KMS-11 (cell line): Measurements from ENCODE around the gene CDC27.
"Not testable (repeated sequence)": the region's sequence is repeated elsewhere in the genome, so short reads cannot be mapped to it uniquely, and the experiment has no call there.

Experiments
- H2AFZ ChIP-seq: fragments of 200-600 bp; sonication (generic); 2 replicates; pipeline ENCODE4 v1.6.1; 2016; ENCODE audit warnings: antibody characterized with exemption, mixed run types, low read depth
- H3K27ac ChIP-seq: fragments of 200-600 bp; sonication (generic); 2 replicates; pipeline ENCODE4 v1.6.1; 2016; ENCODE audit warnings: mild to moderate bottlenecking, mixed run types
- H3K27me3 ChIP-seq: fragments of 200-600 bp; sonication (generic); 2 replicates; pipeline ENCODE4 v1.6.1; 2017; ENCODE audit warnings: mild to moderate bottlenecking, low read depth, mixed run types, moderate library complexity; ENCODE audit not compliant: insufficient read depth
- H3K36me3 ChIP-seq: fragments of 200-600 bp; sonication (generic); 2 replicates; pipeline ENCODE4 v1.6.1; 2017; ENCODE audit warnings: mild to moderate bottlenecking, mixed run types; ENCODE audit not compliant: insufficient read depth
- H3K4me1 ChIP-seq: fragments of 200-600 bp; sonication (generic); 2 replicates; pipeline ENCODE4 v1.6.1; 2016; ENCODE audit warnings: mild to moderate bottlenecking, low read depth, mixed run types; ENCODE audit not compliant: poor library complexity, severe bottlenecking
- H3K4me2 ChIP-seq: fragments of 200-600 bp; sonication (generic); 2 replicates; pipeline ENCODE4 v1.7.0; 2016; ENCODE audit warnings: mild to moderate bottlenecking, mixed run types
- H3K4me3 ChIP-seq: fragments of 200-600 bp; sonication (generic); IDR thresholded peaks from 2 replicates; pipeline ENCODE4 v1.6.1; 2017; ENCODE audit warnings: low read depth, low read length, mixed read lengths; ENCODE audit not compliant: insufficient read depth
- H3K79me2 ChIP-seq: fragments of 200-600 bp; sonication (generic); 2 replicates; pipeline ENCODE4 v1.6.1; 2016; ENCODE audit warnings: low read depth, mixed run types; ENCODE audit not compliant: insufficient read depth
- H3K9ac ChIP-seq: fragments of 200-600 bp; sonication (generic); 2 replicates; pipeline ENCODE4 v1.6.1; 2016; ENCODE audit warnings: mild to moderate bottlenecking, mixed run types
- H4K20me1 ChIP-seq: fragments of 200-600 bp; sonication (generic); 2 replicates; pipeline ENCODE4 v1.6.1; 2016; ENCODE audit warnings: mild to moderate bottlenecking, mixed run types; ENCODE audit not compliant: insufficient read depth
- TF ChIP-seq, protein P1 (sequence below): fragments of 200-600 bp; sonication (generic); conservative IDR thresholded peaks from 2 replicates; pipeline ENCODE4 v1.6.1; 2017; ENCODE audit warnings: low read depth, mild to moderate bottlenecking, antibody characterized with exemption, low read length, moderate library complexity, mixed read lengths

CDC27 gene

DNA sequence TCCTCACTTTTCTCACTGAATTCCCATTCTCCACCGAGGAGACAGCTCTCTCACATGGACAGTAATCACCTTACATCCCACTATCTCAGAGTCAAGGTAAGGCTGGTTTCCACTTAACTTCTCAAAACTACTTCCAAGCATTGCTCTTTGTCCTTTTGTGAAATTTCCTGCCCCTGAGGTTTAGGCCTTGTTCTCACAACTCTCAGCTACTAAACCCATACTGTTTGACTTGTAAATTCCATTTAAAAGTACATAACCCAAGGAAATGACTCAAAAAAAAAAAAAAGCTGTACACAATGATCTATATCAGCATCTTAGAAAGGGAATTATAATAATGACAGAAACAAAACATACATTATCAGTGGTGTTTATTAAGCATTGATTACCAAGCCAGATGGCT lies 8.8 kb downstream of the CDC27 start:
- Histone ChIP-seq H2AFZ (no peak overlapping the region), H3K4me2 (no peak overlapping the region), H3K27me3 (no peaks in the 10 kb centered on the region), H3K27ac (no peak overlapping the region), H4K20me1 (peaks cover 20% of the 10 kb centered on the region; the same call in 1 of the 2 replicates), H3K36me3 (peaks cover 6% of the 10 kb centered on the region; the same call in 1 of the 2 replicates), H3K79me2 (peaks cover 89% of the 10 kb centered on the region), H3K4me3 (no peak overlapping the region), H3K4me1 (peaks cover 48% of the 10 kb centered on the region), H3K9ac (no peak overlapping the region)
- TF ChIP-seq, protein P1, sequence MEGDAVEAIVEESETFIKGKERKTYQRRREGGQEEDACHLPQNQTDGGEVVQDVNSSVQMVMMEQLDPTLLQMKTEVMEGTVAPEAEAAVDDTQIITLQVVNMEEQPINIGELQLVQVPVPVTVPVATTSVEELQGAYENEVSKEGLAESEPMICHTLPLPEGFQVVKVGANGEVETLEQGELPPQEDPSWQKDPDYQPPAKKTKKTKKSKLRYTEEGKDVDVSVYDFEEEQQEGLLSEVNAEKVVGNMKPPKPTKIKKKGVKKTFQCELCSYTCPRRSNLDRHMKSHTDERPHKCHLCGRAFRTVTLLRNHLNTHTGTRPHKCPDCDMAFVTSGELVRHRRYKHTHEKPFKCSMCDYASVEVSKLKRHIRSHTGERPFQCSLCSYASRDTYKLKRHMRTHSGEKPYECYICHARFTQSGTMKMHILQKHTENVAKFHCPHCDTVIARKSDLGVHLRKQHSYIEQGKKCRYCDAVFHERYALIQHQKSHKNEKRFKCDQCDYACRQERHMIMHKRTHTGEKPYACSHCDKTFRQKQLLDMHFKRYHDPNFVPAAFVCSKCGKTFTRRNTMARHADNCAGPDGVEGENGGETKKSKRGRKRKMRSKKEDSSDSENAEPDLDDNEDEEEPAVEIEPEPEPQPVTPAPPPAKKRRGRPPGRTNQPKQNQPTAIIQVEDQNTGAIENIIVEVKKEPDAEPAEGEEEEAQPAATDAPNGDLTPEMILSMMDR: no peak

DNA sequence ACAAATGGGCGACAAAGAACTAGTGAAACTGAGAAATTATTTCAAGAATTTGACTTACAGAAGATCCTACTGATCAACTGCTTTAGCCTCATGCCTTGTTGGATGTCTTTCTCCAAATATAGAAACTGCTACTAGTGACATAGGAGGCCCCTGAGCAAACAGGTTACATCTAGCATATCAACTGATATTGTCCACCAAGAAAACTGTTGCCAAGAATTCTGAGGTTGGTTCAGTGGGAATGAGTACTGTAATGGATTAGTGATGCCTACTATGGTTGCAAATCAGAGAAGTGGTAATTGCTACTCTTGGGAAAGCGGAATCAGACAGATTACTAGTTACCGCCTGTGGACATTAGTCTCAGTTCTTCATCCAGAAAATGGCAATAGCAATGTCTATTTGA lies 10.0 kb downstream of the CDC27 start:
- Histone ChIP-seq H3K4me3 (no peak overlapping the region), H3K79me2 (peaks cover 87% of the 10 kb centered on the region), H3K36me3 (peaks cover 6% of the 10 kb centered on the region; the same call in 1 of the 2 replicates), H4K20me1 (peaks cover 20% of the 10 kb centered on the region; the same call in 1 of the 2 replicates), H3K27me3 (no peaks in the 10 kb centered on the region), H3K4me1 (peaks cover 43% of the 10 kb centered on the region), H2AFZ (no peak overlapping the region), H3K4me2 (no peak overlapping the region), H3K27ac (no peak overlapping the region), H3K9ac (no peak overlapping the region)
- TF ChIP-seq, protein P1: no peak

DNA sequence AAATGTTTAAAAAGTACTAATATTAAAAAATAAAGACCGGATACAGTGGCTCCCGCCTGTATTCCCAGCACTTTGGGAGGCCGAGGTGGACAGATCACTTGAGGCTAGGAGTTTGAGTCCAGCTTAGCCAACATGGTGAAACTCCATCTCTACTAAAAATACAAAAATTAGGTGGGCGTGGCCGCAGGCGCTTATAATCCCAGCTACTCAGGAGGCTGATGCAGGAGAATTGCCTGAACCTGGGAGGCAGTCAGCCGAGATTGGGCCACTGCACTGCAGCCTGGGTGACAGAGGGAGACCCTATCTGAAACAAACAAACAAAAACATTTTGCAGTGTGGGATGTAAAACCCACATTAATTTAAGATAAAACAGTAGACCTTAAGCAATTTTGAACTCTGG lies 11.8 kb downstream of the CDC27 start:
- Histone ChIP-seq H3K27ac (no peak overlapping the region), H2AFZ (no peak overlapping the region), H3K27me3 (no peaks in the 10 kb centered on the region), H4K20me1 (0 out of 2 replicates have a peak, but pooled peaks cover 6% of the 10 kb centered on the region), H3K4me2 (no peak overlapping the region), H3K4me3 (no peak overlapping the region), H3K36me3 (peaks cover 6% of the 10 kb centered on the region; the same call in 1 of the 2 replicates), H3K9ac (no peak overlapping the region), H3K79me2 (peaks cover 78% of the 10 kb centered on the region), H3K4me1 (peaks cover 44% of the 10 kb centered on the region)
- TF ChIP-seq, protein P1: no peak

DNA sequence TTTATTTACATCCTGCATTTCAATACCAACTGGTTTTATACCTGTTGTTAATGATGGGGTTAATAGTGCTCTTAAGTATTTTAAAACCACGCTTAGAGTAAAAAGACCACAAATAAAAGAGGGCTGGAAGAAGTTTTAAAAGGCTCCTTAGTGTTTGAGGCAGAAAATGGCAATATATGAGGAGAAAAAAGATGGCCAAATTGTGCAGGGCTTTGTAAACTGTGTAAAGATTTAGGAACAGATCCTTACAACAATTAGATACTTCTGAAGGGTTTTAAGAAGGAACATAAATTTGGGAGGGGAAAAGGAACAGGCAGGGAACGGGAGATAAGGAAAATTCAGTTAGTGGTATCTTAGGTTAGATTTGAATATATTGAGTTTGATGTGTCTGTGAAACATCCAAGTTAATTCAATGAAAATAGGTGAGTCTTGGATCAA lies 12.7 kb downstream of the CDC27 start:
- H3K9ac ChIP-seq: no peak overlapping the region
- H4K20me1 ChIP-seq: peaks cover 11% of the 10 kb centered on the region; the same call in 1 of the 2 replicates
- TF ChIP-seq, protein P1: no peak
- H3K4me1 ChIP-seq: peaks cover 44% of the 10 kb centered on the region
- no peak overlapping the region for H3K27ac ChIP-seq
- no peaks in the 10 kb centered on the region for H3K27me3 ChIP-seq
- no peak overlapping the region for H2AFZ ChIP-seq
- H3K79me2 ChIP-seq: peaks cover 78% of the 10 kb centered on the region
- no peak overlapping the region for H3K4me2 ChIP-seq
- H3K4me3 ChIP-seq: no peak overlapping the region
- peaks cover 6% of the 10 kb centered on the region; the same call in 1 of the 2 replicates for H3K36me3 ChIP-seq

- not testable (repeated sequence) for H3K27me3 ChIP-seq, H3K36me3 ChIP-seq, H3K4me3 ChIP-seq, H2AFZ ChIP-seq, H3K27ac ChIP-seq, H3K4me2 ChIP-seq, H3K9ac ChIP-seq
- Histone ChIP-seq H3K4me1 (peaks cover 44% of the 10 kb centered on the region), H3K79me2 (peaks cover 76% of the 10 kb centered on the region), H4K20me1 (peaks cover 11% of the 10 kb centered on the region; the same call in 1 of the 2 replicates)
These were observed 14.3 kb downstream of the CDC27 start for GRCh38 chr17:47174823-47175222.
